Neural progenitor cell (in vitro differentiated cells): ENCODE measurements around the gene KLHL20.

Experiments
- CTCF ChIP-seq: fragments of 200-600 bp; sonication (generic); IDR thresholded peaks from 2 replicates; pipeline ENCODE4 v1.5.1; 2017; ENCODE audit warnings: antibody characterized with exemption, mild to moderate bottlenecking
- EZH2 ChIP-seq: fragments of 200-600 bp; sonication (generic); IDR thresholded peaks from 2 replicates; pipeline ENCODE4 v1.6.1; 2017; ENCODE audit warnings: antibody characterized with exemption, mild to moderate bottlenecking, moderate library complexity

GRCh38 chr1:173666646-173667045 lies 48.1 kb upstream of the KLHL20 start:
- TF ChIP-seq CTCF (no peak), EZH2 (no peak)
